HCT116 (cell line): ENCODE results near the gene NRAP. TPM values are rescaled to one million over a fixed set of nuclear protein-coding genes. Genes with fewer than 3 reads are reported as not detected.

Experiments
- ATAC-seq: fragments of 200-7000 bp; cut with Tn5 transposase; 2 replicates; pipeline ENCODE4 v1.9.1; 2020; ENCODE audit warnings: mild to moderate bottlenecking, moderate library complexity
- BruUV-seq: library from RNA; stranded (reverse); fragments of 400-500 nt; replicated peaks from 2 replicates; lab custom pipeline; 2021; lab: Mats Ljungman, UMichigan
- CTCF ChIA-PET: fragments of 300-600 bp; sonication (Branson Sonifier 250); formaldehyde crosslinking; loops from one replicate; lab custom pipeline; 2021; ENCODE audit warnings: antibody characterized with exemption; lab: Charles Lee
- POLR2A ChIA-PET: fragments of 300-600, 350-600 bp; sonication (Branson Sonifier 250); formaldehyde crosslinking; loops from one replicate; lab custom pipeline; 2021; ENCODE audit warnings: antibody characterized with exemption; lab: Charles Lee
- RAD21 ChIA-PET, 2 experiments: fragments of 300-600 bp; sonication (Branson Sonifier 250); formaldehyde crosslinking; loops; one replicate each; lab custom pipeline; 2023; ENCODE audit warnings: low total read pairs in 2 of 2; ENCODE audit not compliant: uncharacterized antibody in 2 of 2, unreplicated experiment in 2 of 2, low non-redundant PET in 1 of 2; lab: Charles Lee
- DNase-seq: peaks from one replicate; pipeline ENCODE4 v3.0.0-alpha.2; 2010; ENCODE audit warnings: low read depth, low spot score
- H2AFZ ChIP-seq: fragments of 200-600 bp; shearing (Covaris generic), sonication (generic); 2 replicates; pipeline ENCODE4 v1.6.1; 2017; ENCODE audit warnings: low read depth, mixed run types, mixed read lengths, antibody characterized with exemption, low read length; ENCODE audit not compliant: poor library complexity, severe bottlenecking
- H3K27ac ChIP-seq: 2 replicates; pipeline ENCODE4 v1.5.1; 2012; ENCODE audit warnings: low read depth, low read length
- H3K27me3 ChIP-seq: fragments of 200-600 bp; sonication (generic); 2 replicates; pipeline ENCODE4 v1.6.1; 2016; ENCODE audit warnings: mixed run types, low read length, mixed read lengths; ENCODE audit not compliant: insufficient read depth
- H3K36me3 ChIP-seq, 2 experiments: fragments of 200-500 bp in 1 of 2; fragments of 200-600 bp in 1 of 2; sonication (Bioruptor generic) in 1 of 2; sonication (generic) in 1 of 2; 2 replicates each; pipeline versions ENCODE4 v1.5.1 to v1.6.1; 2014 to 2016; ENCODE audit warnings: low read length in 2 of 2, inconsistent platforms in 1 of 2, mixed read lengths in 1 of 2, mixed run types in 1 of 2; ENCODE audit not compliant: insufficient read depth in 2 of 2, control insufficient read depth in 1 of 2
- H3K4me1 ChIP-seq, 2 experiments: fragments of 200-600 bp in 1 of 2; sonication (generic) in 1 of 2; 2 replicates each; pipeline versions ENCODE4 v1.5.1 to v1.6.1; 2012 to 2017; ENCODE audit warnings: low read length in 2 of 2, inconsistent platforms in 1 of 2, mild to moderate bottlenecking in 1 of 2, mixed read lengths in 1 of 2, mixed run types in 1 of 2, moderate library complexity in 1 of 2; ENCODE audit not compliant: insufficient read depth in 2 of 2, control insufficient read depth in 1 of 2
- H3K4me2 ChIP-seq: fragments of 200-600 bp; sonication (generic); 2 replicates; pipeline ENCODE4 v1.6.1; 2017; ENCODE audit warnings: mixed run types, low read length, mixed read lengths
- H3K4me3 ChIP-seq, 2 experiments: fragments of 200-600 bp in 1 of 2; sonication (generic) in 1 of 2; replicated peaks in 1 of 2; 2 replicates each; pipeline ENCODE4 v1.5.1; 2011 to 2016; ENCODE audit warnings: low read length in 2 of 2, control low read depth in 1 of 2, low read depth in 1 of 2, mild to moderate bottlenecking in 1 of 2, mixed read lengths in 1 of 2, mixed run types in 1 of 2
- H3K79me2 ChIP-seq: fragments of 200-600 bp; sonication (generic); 2 replicates; pipeline ENCODE4 v1.6.1; 2017; ENCODE audit warnings: mild to moderate bottlenecking, mixed run types, low read length, moderate library complexity, mixed read lengths; ENCODE audit not compliant: insufficient read depth
- H3K9ac ChIP-seq: fragments of 200-600 bp; sonication (generic); 2 replicates; pipeline ENCODE4 v1.6.1; 2016; ENCODE audit warnings: low read length, mixed read lengths
- H3K9me2 ChIP-seq: fragments of 200-600 bp; sonication (generic), shearing (Covaris generic); 2 replicates; pipeline ENCODE4 v1.6.1; 2017; ENCODE audit warnings: mixed run types, mild to moderate bottlenecking, moderate library complexity; ENCODE audit not compliant: insufficient read depth
- H3K9me3 ChIP-seq, 2 experiments: fragments of 200-500 bp in 1 of 2; fragments of 200-600 bp in 1 of 2; sonication (Bioruptor generic) in 1 of 2; sonication (generic) in 1 of 2; 2 replicates each; pipeline ENCODE4 v1.6.1; 2014 to 2017; ENCODE audit warnings: low read length in 2 of 2, mixed read lengths in 2 of 2, inconsistent platforms in 1 of 2, low read depth in 1 of 2, mild to moderate bottlenecking in 1 of 2, mixed run types in 1 of 2, moderate library complexity in 1 of 2; ENCODE audit not compliant: control insufficient read depth in 1 of 2, insufficient read depth in 1 of 2
- H4K20me1 ChIP-seq: fragments of 200-600 bp; sonication (generic), shearing (Covaris generic); 2 replicates; pipeline ENCODE4 v1.6.1; 2017; ENCODE audit warnings: mixed run types, mild to moderate bottlenecking, moderate library complexity; ENCODE audit not compliant: insufficient read depth
- CBX3 ChIP-seq: IDR thresholded peaks from 2 replicates; pipeline ENCODE4 v1.6.1; 2012; ENCODE audit warnings: low read depth
- ELF1 ChIP-seq: IDR thresholded peaks from 2 replicates; pipeline ENCODE4 v1.6.1; 2012; ENCODE audit warnings: low read depth, borderline replicate concordance
- EZH2phosphoT487 ChIP-seq: fragments of 200-600 bp; IDR thresholded peaks from 2 replicates; pipeline ENCODE4 v1.6.1; 2018; ENCODE audit warnings: antibody characterized with exemption, borderline replicate concordance
- JUND ChIP-seq: IDR thresholded peaks from 2 replicates; pipeline ENCODE4 v1.6.1; 2012
- RAD21 ChIP-seq: IDR thresholded peaks from 2 replicates; pipeline ENCODE4 v1.6.1; 2012; ENCODE audit warnings: low read depth, mild to moderate bottlenecking
- SP1 ChIP-seq: IDR thresholded peaks from 2 replicates; pipeline ENCODE4 v1.6.1; 2012; ENCODE audit warnings: low read depth
- intact Hi-C: fragments of 100-400 bp; cut with micrococcal nuclease; formaldehyde crosslinking; loops from 2 replicates; pipeline ENCODE4 v1.10.0; 2022
- total RNA-seq: library from RNA; stranded (reverse); gene quantifications from one replicate; pipeline ENCODE4 v1.2.1, GENCODE V29; 2021; ENCODE audit not compliant: unreplicated experiment
- TF ChIP-seq, protein P1 (sequence below): IDR thresholded peaks from 2 replicates; pipeline ENCODE4 v1.6.1; 2012
- TF ChIP-seq, protein P2 (sequence below): IDR thresholded peaks from 2 replicates; pipeline ENCODE4 v1.6.1; 2012

Gene NRAP
- total RNA-seq, 1 experiment from 2014 or later: not detected

DNA sequence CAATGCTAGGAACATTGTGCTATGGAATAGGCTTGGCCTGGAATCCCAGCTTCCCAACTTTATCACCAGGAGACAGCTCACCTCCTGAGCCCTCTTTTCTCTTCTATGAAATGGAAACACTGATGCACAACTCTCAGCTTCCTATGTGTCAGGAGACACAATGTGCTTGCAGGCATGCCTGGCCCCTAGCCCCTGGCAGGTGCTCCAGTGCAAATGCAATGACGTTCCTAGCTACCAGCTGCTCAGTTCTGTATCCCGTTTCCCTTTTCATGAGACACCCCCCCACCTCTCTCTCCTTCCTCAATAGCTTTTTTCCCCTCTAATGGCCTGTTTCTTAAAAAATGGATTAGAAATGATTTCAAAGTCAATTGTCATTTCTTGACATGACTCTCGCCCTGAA lies 80.3 kb downstream of the NRAP start:
- POLR2A ChIA-PET: no interaction called here
- H3K4me2 ChIP-seq: no peak overlapping the region
- TF ChIP-seq, protein P1, sequence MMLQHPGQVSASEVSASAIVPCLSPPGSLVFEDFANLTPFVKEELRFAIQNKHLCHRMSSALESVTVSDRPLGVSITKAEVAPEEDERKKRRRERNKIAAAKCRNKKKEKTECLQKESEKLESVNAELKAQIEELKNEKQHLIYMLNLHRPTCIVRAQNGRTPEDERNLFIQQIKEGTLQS: no peak
- no peak for TF ChIP-seq EZH2phosphoT487
- no peak for TF ChIP-seq SP1
- TF ChIP-seq, protein P2, sequence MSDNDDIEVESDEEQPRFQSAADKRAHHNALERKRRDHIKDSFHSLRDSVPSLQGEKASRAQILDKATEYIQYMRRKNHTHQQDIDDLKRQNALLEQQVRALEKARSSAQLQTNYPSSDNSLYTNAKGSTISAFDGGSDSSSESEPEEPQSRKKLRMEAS: no peak
- TF ChIP-seq CBX3: no peak
- TF ChIP-seq JUND: no peak
- TF ChIP-seq RAD21: no peak
- TF ChIP-seq, all 23 proteins: peak for 0
- Histone ChIP-seq H3K79me2 (no peaks in the 10 kb centered on the region), H3K27me3 (peaks cover 41% of the 10 kb centered on the region), H3K9me2 (no peaks in the 10 kb centered on the region), H2AFZ (no peak overlapping the region), H3K36me3 (no peaks in the 10 kb centered on the region), H4K20me1 (no peaks in the 10 kb centered on the region), H3K27ac (no peak overlapping the region), H3K4me3 (no peak overlapping the region), H3K4me1 (peaks cover 6 to 11% of the 10 kb centered on the region in 2 experiments; a peak in 3 of 4 replicates), H3K9ac (no peak overlapping the region), H3K9me3 (no peaks in the 10 kb centered on the region)
- intact Hi-C loops: no loop called here
- CTCF ChIA-PET: interaction anchor here (1.3 kb wide), 1 partner anchor 20 kb away, joined by 3 read pairs; no protein-coding TSS in a partner anchor
- BruUV-seq: no TSS peak
- ATAC-seq (no peak), DNase-seq (no peak)
- RAD21 ChIA-PET: no interaction called here

DNA sequence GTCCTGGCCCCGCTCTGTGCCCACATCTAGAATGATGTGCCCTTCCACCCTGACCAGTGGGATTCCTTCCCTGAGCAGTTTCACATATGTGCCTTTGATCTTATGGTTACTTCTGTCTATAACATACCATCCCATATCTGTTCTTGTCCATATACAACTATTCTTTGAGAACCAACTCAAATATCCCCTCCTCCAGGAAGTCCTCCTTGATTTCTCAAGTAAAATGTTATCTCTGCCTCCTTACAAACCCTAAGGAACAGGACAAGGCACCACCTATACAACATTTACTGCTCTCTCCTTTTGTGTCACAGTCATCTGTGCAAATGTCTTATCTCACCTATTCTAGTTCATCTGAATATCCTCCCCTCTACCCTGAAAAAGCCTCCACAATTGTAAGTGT lies 82.7 kb downstream of the NRAP start:
- no peak overlapping the region for H3K4me3 ChIP-seq
- ChIA-PET RAD21 (no interaction called here), POLR2A (no interaction called here)
- intact Hi-C loops: no loop called here
- no peaks in the 10 kb centered on the region for H3K9me2 ChIP-seq
- no peak overlapping the region for H3K4me2 ChIP-seq
- H3K9ac ChIP-seq: no peak overlapping the region
- H4K20me1 ChIP-seq: no peaks in the 10 kb centered on the region
- no peak for DNase-seq
- TF ChIP-seq ELF1: no peak
- TF ChIP-seq, all 23 proteins: peak for 0
- H3K36me3 ChIP-seq: no peaks in the 10 kb centered on the region
- H3K79me2 ChIP-seq: no peaks in the 10 kb centered on the region
- no peaks in the 10 kb centered on the region for H3K9me3 ChIP-seq
- H3K27me3 ChIP-seq: peaks cover 63% of the 10 kb centered on the region
- H3K27ac ChIP-seq: no peak overlapping the region
- no peak for ATAC-seq
- no TSS peak for BruUV-seq
- no peak overlapping the region for H2AFZ ChIP-seq
- peaks cover 3 to 6% of the 10 kb centered on the region in 2 experiments; a peak in 3 of 4 replicates for H3K4me1 ChIP-seq
- CTCF ChIA-PET: no interaction called here
